Tibial nerve (tissue), 4 donors: ENCODE measurements around the gene SLC12A7. TPM values are rescaled to one million over a fixed set of nuclear protein-coding genes. Genes with fewer than 3 reads are reported as not detected.

Experiments
- DNase-seq, 2 donors: peaks; one replicate each; pipeline ENCODE4 v3.0.0-alpha.2; 2019; ENCODE audit warnings: low spot score in 2 of 2
- H3K27ac ChIP-seq, 4 donors: fragments of 200-600 bp; sonication (generic) in 3 of 4; one replicate each; pipeline ENCODE4 v1.5.1; 2017 to 2019; ENCODE audit warnings: mild to moderate bottlenecking in 1 of 4
- H3K27me3 ChIP-seq, 2 donors: fragments of 200-600 bp; sonication (generic) in 1 of 2; one replicate each; pipeline versions ENCODE4 v1.5.1 to v1.6.0; 2017 to 2019
- H3K36me3 ChIP-seq, 3 donors: fragments of 200-600 bp; sonication (generic); one replicate each; pipeline ENCODE4 v1.5.1; 2018 to 2019
- H3K4me1 ChIP-seq, 4 donors: fragments of 200-600 bp; sonication (generic) in 3 of 4; one replicate each; pipeline ENCODE4 v1.5.1; 2017 to 2019
- H3K4me3 ChIP-seq, 4 donors: fragments of 200-600 bp; sonication (generic) in 3 of 4; one replicate each; pipeline ENCODE4 v1.5.1; 2017 to 2019; ENCODE audit warnings: mild to moderate bottlenecking in 1 of 4, moderate library complexity in 1 of 4
- H3K9me3 ChIP-seq, 4 donors: fragments of 200-600 bp; sonication (generic) in 3 of 4; one replicate each; pipeline ENCODE4 v1.5.1; 2017 to 2019
- CTCF ChIP-seq, 5 experiments: fragments of 200-600 bp in 3 of 5; fragments of 450-650 bp in 2 of 5; sonication (generic) in 3 of 5; IDR thresholded peaks; one replicate each; pipeline ENCODE4 v1.5.1; 2016 to 2019; ENCODE audit warnings: antibody characterized with exemption in 5 of 5, mild to moderate bottlenecking in 3 of 5, moderate library complexity in 2 of 5
- EP300 ChIP-seq, 2 donors: sonication (generic); formaldehyde crosslinking; IDR thresholded peaks; one replicate each; pipeline ENCODE4 v1.6.1; 2017; ENCODE audit warnings: antibody characterized with exemption in 2 of 2, mild to moderate bottlenecking in 1 of 2
- POLR2A ChIP-seq, 2 donors: fragments of 450-650 bp; IDR thresholded peaks; one replicate each; pipeline ENCODE4 v1.6.1; 2017; ENCODE audit warnings: antibody characterized with exemption in 2 of 2, mild to moderate bottlenecking in 2 of 2, moderate library complexity in 2 of 2
- WGBS, 2 donors: methylation state at CpG; one replicate each; pipeline ENCODE4 v1.1.5; 2018; 5-methylcytosine and 5-hydroxymethylcytosine counted together
- total RNA-seq, 4 donors: library from RNA; depleted of rRNA; stranded (reverse); fragments of >200 nt; gene quantifications; one replicate each; pipeline ENCODE4 v1.1.0, GENCODE V29; 2016

The SLC12A7 gene
- total RNA-seq, 4 donors from 2014 or later, result 11.4 to 39.3 (median 18.8) TPM

- Histone ChIP-seq H3K27me3 (no peaks in the 10 kb centered on the region), H3K4me3 (no peak overlapping the region), H3K4me1 (no peaks in the 10 kb centered on the region), H3K36me3 (peaks cover 0 to 3% (median 0%) of the 10 kb centered on the region in 3 donors), H3K27ac (no peak overlapping the region), H3K9me3 (no peaks in the 10 kb centered on the region)
- no peak for DNase-seq
- TF ChIP-seq POLR2A (IDR thresholded peaks at IDR 0.05) (no peak), CTCF (IDR thresholded peaks at IDR 0.05) (no peak), EP300 (IDR thresholded peaks at IDR 0.05) (no peak)
- 82 to 87% methylated on average over 9 of the region's 9 CpGs for WGBS, 2 donors
Measured at GRCh38 chr5:1045960-1046560, 65.8 kb downstream of the SLC12A7 start.

- WGBS, 2 donors, result 85 to 86% methylated on average over 5 of the region's 5 CpGs
- Histone ChIP-seq H3K27me3 (no peaks in the 10 kb centered on the region), H3K4me1 (no peaks in the 10 kb centered on the region), H3K27ac (no peak overlapping the region), H3K36me3 (no peaks in the 10 kb centered on the region), H3K4me3 (no peak overlapping the region), H3K9me3 (no peaks in the 10 kb centered on the region)
- TF ChIP-seq POLR2A (IDR thresholded peaks at IDR 0.05) (no peak), CTCF (IDR thresholded peaks at IDR 0.05) (no peak), EP300 (IDR thresholded peaks at IDR 0.05) (no peak)
- DNase-seq, result no peak
Measured at GRCh38 chr5:1044117-1044516, 67.7 kb downstream of the SLC12A7 start.

GRCh38 chr5:1043327-1043726, 68.5 kb downstream of the SLC12A7 start:
- DNase-seq, result no peak
- H3K4me1 ChIP-seq, result no peaks in the 10 kb centered on the region
- 85 to 89% methylated on average over 7 of the region's 7 CpGs for WGBS, 2 donors
- H3K4me3 ChIP-seq, result no peak overlapping the region
- H3K27ac ChIP-seq, result no peak overlapping the region
- H3K27me3 ChIP-seq, result no peaks in the 10 kb centered on the region
- no peaks in the 10 kb centered on the region for H3K9me3 ChIP-seq
- no peaks in the 10 kb centered on the region for H3K36me3 ChIP-seq
- TF ChIP-seq CTCF (IDR thresholded peaks at IDR 0.05), result no peak
- TF ChIP-seq POLR2A (IDR thresholded peaks at IDR 0.05), result no peak
- no peak for TF ChIP-seq EP300 (IDR thresholded peaks at IDR 0.05)

- H3K27ac ChIP-seq, result no peak overlapping the region
- 83 to 88% methylated on average over 7 of the region's 7 CpGs for WGBS, 2 donors
- no peaks in the 10 kb centered on the region for H3K4me1 ChIP-seq
- no peak for DNase-seq
- no peaks in the 10 kb centered on the region for H3K9me3 ChIP-seq
- H3K36me3 ChIP-seq, result no peaks in the 10 kb centered on the region
- H3K4me3 ChIP-seq, result no peak overlapping the region
- no peaks in the 10 kb centered on the region for H3K27me3 ChIP-seq
- TF ChIP-seq CTCF (IDR thresholded peaks at IDR 0.05) (no peak), POLR2A (IDR thresholded peaks at IDR 0.05) (no peak), EP300 (IDR thresholded peaks at IDR 0.05) (no peak)
Measured at GRCh38 chr5:1042626-1043025, 69.2 kb downstream of the SLC12A7 start.

- no peaks in the 10 kb centered on the region for H3K9me3 ChIP-seq
- no peaks in the 10 kb centered on the region for H3K36me3 ChIP-seq
- no peak overlapping the region for H3K4me3 ChIP-seq
- 77 to 80% methylated on average over 15 of the region's 15 CpGs for WGBS, 2 donors
- no peak for DNase-seq
- TF ChIP-seq EP300 (IDR thresholded peaks at IDR 0.05) (no peak), POLR2A (IDR thresholded peaks at IDR 0.05) (no peak), CTCF (IDR thresholded peaks at IDR 0.05) (no peak)
- H3K27ac ChIP-seq, result no peak overlapping the region
- H3K4me1 ChIP-seq, result no peaks in the 10 kb centered on the region
- no peaks in the 10 kb centered on the region for H3K27me3 ChIP-seq
Measured at GRCh38 chr5:1041225-1042143, 70.4 kb downstream of the SLC12A7 start.
